HG02852 (cell line): ENCODE measurements around the gene LOXL1.
"Not testable (repeated sequence)": the region's sequence is repeated elsewhere in the genome, so short reads cannot be mapped to it uniquely, and the experiment has no call there.

Experiments used
- ATAC-seq: cut with Tn5 transposase; IDR thresholded peaks from one replicate; pipeline ENCODE4 v1.9.1; 2021; ENCODE audit warnings: mild to moderate bottlenecking, moderate library complexity; ENCODE audit not compliant: unreplicated experiment

Gene LOXL1

DNA sequence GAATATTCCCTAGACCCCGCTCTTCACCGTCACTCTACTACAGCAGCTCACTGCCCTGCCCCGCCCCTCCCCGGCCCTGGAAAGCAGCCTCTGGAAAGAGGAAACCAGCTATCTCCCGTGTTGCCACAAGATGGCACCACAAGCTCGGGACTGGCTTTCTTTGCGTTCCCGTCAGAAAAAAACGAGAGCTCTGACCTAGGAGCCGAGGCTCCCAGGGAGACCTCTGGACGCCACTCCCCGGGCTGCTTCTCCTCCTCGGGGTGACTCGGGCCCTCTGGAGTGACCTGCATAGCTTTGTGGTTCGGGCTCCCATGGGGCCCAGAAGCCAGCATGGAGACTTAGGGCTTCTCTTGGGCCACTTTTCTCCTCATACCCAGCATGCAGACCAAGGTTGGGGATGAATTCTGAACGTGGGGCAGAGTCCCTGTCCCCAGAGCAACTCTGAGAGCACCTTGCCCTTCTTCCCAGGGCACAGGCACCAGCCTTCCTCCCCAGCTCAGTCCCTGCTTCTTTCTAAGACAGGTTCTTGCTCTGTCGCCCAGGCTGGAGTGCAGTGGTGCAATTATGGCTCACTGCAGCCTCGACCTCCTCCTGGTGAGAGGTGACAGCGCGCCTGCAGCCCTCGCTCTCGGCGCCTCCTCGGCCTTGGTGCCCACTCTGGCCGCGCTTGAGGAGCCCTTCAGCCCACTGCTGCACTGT is 46.9 kb downstream of the LOXL1 start:
- no peak for ATAC-seq

- ATAC-seq = not testable (repeated sequence)
These were observed 47.5 kb downstream of the LOXL1 start for GRCh38 chr15:73973683-73974200.

GRCh38 chr15:73975440-73976125 is 49.3 kb downstream of the LOXL1 start:
- not testable (repeated sequence) for ATAC-seq

GRCh38 chr15:73978896-73979295 is 52.6 kb downstream of the LOXL1 start:
- no peak for ATAC-seq

- ATAC-seq = no peak
These were observed 53.4 kb downstream of the LOXL1 start for GRCh38 chr15:73979636-73980035.

DNA sequence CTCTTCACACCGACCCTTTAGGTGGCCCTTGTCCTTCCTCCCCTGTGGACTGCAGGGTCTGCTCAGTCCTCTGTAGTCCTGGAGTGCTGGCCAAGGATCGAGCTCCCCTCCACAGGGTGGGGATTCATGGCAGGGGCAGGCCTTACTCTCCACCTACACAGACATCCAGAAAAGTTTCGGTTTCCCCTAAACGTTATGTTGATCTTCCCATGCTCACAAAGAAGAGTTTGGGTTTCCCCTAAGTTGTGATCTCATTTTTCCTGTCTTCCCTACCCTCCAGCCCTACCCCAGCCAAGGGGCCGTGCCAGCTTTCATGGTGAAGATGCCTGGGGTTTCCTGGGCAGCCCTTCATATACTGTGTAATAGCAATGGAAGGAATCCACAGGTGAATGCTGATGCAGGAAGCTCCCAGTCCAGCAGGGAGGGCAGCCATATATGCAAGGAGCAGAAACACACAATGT is 55.5 kb downstream of the LOXL1 start:
- no peak for ATAC-seq

GRCh38 chr15:73982222-73982962 is 56.1 kb downstream of the LOXL1 start:
- no peak for ATAC-seq

DNA sequence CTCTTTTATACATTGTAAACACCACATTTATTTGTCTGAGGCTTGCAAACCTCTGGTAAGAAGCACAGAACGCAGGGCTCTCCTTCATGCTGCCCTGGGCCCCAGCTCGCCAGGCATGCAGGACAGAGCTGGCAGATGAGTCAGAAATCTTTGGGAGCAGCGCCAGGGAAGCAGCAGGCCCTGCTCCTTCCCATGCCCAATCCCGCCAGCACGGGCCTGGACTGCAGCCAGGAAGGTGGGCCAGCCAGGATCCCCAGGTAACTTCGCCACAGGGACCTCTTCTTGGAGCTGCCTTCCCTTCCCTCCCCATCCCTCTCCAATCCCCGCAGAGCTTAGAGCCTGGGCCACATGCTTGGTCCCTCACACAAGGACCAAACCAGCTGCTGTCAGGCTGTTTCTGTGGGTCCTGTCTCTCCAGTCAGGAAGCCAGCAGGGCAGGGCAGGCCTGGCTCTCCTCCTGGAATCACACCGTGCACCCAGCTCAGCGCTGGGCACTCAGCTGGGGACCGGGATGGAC is 57.0 kb downstream of the LOXL1 start:
- no peak for ATAC-seq

- ATAC-seq = no peak
These were observed 57.5 kb downstream of the LOXL1 start for GRCh38 chr15:73983773-73984172.

DNA sequence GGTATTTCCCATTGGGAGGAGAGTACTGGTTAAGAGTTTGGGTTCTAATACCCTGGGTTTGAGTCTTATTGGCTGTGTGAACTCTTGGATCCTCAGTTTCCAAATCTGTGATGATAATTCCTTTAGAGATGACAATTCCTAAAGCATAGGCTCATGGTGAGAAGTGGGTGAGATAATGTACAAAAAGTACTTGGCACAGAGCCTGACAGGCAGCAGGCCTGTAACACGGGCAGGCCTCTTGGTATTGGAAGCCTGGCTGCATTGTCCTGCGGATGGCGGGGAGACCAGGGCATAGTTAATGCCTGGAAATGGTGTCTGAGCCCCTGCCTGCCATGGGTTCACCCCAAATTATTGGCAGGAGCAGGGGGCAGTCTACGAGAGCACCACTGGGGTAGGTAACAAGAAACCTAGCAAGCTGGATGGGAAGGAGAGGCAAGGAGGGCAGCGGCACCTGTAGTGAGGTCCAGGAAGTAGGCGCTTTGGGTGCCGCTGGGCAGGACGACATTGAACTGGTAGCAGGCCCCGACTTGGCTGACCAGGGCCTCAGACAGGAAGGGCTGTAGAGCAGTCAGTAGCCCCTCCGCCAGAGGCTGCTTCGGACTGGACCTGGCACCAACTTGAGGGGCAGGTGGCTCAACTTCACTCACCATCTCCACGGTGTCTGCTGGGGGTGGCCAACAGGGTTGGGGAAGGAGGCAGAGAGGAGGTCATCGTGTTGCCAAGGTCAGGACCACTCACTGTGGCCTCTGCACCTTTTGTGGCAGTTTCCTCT is 58.1 kb downstream of the LOXL1 start:
- no peak for ATAC-seq

DNA sequence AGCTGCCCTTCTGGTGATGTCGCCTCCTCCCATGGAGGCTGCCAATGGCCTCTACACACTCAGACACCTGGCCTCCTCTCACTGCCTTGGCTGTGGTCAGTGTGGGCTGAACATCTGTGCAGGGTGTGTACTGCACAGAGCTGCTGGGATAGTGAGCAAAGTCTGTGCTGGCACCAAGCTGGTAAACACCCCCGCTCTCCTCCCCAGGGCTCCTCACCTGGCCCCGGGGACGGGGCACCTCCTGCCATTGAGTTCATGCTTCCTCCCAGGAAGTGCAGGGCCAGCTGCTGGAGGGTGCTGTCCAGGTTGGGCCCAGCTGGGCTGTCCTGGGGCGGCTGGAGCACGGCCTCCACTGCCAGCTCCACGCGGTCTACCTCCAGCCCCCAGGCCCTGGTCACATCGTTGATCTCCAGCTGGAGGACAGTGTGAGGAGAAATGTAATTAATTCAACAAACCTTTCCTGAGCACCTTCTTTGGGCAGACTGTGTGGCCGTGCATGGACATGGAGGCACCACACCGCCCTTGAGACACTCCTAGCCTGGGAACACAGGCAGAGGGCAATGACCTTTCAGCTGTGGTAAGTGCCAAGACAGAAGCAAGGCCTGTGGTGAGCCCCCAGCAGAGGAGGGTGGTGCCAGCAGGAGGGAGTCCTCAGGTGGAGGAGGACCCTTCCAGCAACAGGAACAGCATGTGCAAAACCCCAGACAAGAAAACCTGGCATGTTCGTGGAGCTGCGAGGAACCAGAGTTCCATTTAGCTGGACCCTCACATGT is 59.0 kb downstream of the LOXL1 start:
- no peak for ATAC-seq

DNA sequence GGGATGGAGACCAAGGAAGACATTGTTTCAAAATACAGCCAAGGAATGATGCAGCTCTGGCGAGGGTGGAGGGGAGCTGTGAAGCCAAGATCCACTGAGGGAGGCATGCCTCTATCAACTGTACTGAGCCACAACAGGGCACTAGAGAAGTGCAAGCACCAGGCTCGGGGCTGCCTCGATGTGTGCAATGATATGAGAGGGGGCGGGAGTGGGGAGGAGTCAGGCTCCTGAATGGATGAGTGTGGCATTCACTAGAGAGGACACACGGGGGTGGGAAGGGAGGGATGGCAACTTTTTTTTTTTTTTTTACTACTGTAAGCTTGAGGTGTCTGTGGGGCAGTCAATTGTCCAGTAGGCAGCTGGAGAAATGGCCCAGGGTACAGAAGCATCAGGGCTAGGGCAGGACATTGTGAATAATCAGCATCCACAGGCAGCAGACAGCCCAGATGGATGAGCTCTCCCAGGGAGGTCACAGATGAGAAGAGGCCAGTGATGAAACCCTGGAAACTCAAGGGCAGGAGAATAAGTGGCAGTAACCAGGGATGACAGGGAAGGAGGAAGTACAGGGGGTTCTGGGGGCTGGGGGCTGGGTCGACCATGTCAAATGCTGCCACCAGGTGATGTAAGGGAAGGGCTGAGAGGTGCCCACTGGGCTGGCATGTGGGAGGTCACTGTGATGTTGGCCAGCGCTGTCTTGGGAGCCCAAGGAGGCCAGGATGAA is 60.0 kb downstream of the LOXL1 start:
- no peak for ATAC-seq

- ATAC-seq = no peak
These were observed 60.5 kb downstream of the LOXL1 start for GRCh38 chr15:73986776-73987056.

DNA sequence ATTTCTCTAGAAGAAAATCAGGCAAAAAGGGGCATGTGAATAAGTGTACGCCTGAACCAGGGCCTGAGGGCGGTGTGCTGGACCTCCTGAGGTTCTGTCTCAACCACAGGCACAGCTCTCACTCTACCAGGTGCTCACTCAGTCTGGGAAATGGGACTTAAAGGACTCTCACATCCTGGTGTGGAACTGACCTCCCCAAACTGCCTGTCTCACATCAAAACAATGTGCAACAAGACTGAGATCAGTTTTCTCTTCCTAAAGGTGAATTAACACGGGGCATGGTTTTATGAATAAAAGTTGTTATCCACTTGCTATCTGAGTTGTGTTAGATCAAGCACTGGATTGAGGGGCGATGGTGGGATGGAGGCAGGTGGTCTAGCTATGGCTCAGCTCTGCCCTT is 61.0 kb downstream of the LOXL1 start:
- no peak for ATAC-seq

DNA sequence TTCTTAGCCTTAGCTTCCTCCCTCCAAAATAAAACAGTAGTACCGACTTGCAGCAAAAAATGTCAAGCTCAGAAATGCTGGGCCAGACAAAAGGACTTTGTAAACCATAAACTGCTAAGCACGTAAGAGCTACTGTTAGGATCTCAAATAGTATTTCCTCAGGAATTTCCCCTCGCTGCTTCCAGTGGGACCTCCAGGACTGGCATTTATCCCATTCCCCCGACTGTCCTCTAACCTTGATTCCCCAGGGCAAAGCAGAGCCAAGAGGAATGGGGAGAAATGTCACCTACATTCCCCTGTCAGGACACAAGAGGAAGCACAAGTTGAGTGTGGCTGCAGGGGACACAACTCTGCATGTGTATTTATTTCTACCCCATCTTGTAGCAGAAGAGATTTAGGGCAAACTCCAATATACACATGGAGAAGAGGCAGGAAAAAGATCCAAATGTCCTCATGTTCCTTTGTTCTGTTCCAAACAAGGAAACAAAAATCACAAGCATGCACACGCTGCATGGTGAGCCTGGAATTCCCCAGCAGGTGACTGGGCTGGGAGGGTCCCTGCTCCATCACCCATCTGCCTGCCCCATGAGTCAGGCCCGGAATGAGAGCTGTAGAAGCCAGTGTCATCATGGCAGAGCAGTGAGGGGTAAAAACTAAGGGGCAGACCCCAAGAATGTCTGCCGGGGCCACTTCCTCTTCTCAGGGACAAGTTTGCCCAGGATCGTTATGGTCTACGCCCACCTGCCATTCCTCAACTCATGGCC is 61.6 kb downstream of the LOXL1 start:
- ATAC-seq = no peak

GRCh38 chr15:73988445-73988969 is 62.2 kb downstream of the LOXL1 start:
- ATAC-seq = no peak

GRCh38 chr15:73989001-73989798 is 62.9 kb downstream of the LOXL1 start:
- ATAC-seq = no peak
